SK-N-SH (cell line): ENCODE data around the gene DENND1A. TPM values are rescaled to one million over a fixed set of nuclear protein-coding genes. Genes with fewer than 3 reads are reported as not detected.

Experiments used
- CTCF ChIA-PET: fragments of 300-600, 350-600 bp; formaldehyde crosslinking; extraction: SDS; loops from one replicate; lab custom pipeline; 2021; lab: Yijun Ruan, JAX
- POLR2A ChIA-PET: fragments of 350-600 bp; sonication (Branson Sonifier 250); formaldehyde crosslinking; extraction: SDS; loops from one replicate; lab custom pipeline; 2020; ENCODE audit warnings: antibody characterized with exemption, inconsistent platforms; lab: Yijun Ruan, JAX
- DNase-seq: peaks from one replicate; pipeline ENCODE4 v3.0.0; 2012
- H2AFZ ChIP-seq: fragments of 200-600 bp; sonication (generic); 2 replicates; pipeline ENCODE4 v1.8.1; 2016; ENCODE audit warnings: antibody characterized with exemption, mild to moderate bottlenecking, low read depth
- H3F3A ChIP-seq: fragments of 200-600 bp; sonication (generic); replicated peaks from 2 replicates; pipeline ENCODE3; 2016; ENCODE audit warnings: antibody characterized with exemption, mild to moderate bottlenecking; ENCODE audit not compliant: insufficient read depth
- H3K27ac ChIP-seq, 2 experiments: fragments of 200-500 bp in 1 of 2; fragments of 200-600 bp in 1 of 2; sonication (Bioruptor generic) in 1 of 2; sonication (generic), shearing (Covaris generic) in 1 of 2; 2 replicates each; pipeline versions ENCODE4 v1.5.1 to v1.6.1; 2014 to 2016; ENCODE audit warnings: low read depth in 2 of 2, inconsistent platforms in 1 of 2, low read length in 1 of 2, mild to moderate bottlenecking in 1 of 2, mixed read lengths in 1 of 2
- H3K27me3 ChIP-seq: fragments of 200-600 bp; sonication (generic), shearing (Covaris generic); 2 replicates; pipeline ENCODE4 v1.6.1; 2016; ENCODE audit warnings: mixed run types; ENCODE audit not compliant: insufficient read depth
- H3K36me3 ChIP-seq, 2 experiments: fragments of 200-500 bp in 1 of 2; fragments of 200-600 bp in 1 of 2; sonication (Bioruptor generic) in 1 of 2; sonication (generic) in 1 of 2; replicated peaks in 1 of 2; 2 replicates each; pipeline versions ENCODE3 to v1.5.1; 2014 to 2016; ENCODE audit warnings: low read length in 1 of 2, mild to moderate bottlenecking in 1 of 2; ENCODE audit not compliant: insufficient read depth in 2 of 2, control insufficient read depth in 1 of 2
- H3K4me1 ChIP-seq, 2 experiments: fragments of 200-500 bp in 1 of 2; fragments of 200-600 bp in 1 of 2; sonication (Bioruptor generic) in 1 of 2; sonication (generic), shearing (Covaris generic) in 1 of 2; 2 replicates each; pipeline versions ENCODE4 v1.5.1 to v1.6.1; 2014 to 2016; ENCODE audit warnings: low read depth in 1 of 2, low read length in 1 of 2, mixed run types in 1 of 2; ENCODE audit not compliant: insufficient read depth in 2 of 2, control insufficient read depth in 1 of 2
- H3K4me2 ChIP-seq: fragments of 200-600 bp; sonication (generic), shearing (Covaris generic); 2 replicates; pipeline ENCODE4 v1.6.1; 2017; ENCODE audit warnings: mixed run types
- H3K4me3 ChIP-seq, 2 experiments: fragments of 200-500 bp in 1 of 2; fragments of 200-600 bp in 1 of 2; sonication (Bioruptor generic) in 1 of 2; sonication (generic), shearing (Covaris generic) in 1 of 2; 2 replicates each; pipeline versions ENCODE4 v1.5.1 to v1.8.1; 2014 to 2016; ENCODE audit warnings: low read depth in 2 of 2, inconsistent platforms in 1 of 2, low read length in 1 of 2, mild to moderate bottlenecking in 1 of 2, mixed read lengths in 1 of 2, moderate library complexity in 1 of 2
- H3K79me2 ChIP-seq: fragments of 200-600 bp; sonication (generic); 2 replicates; pipeline ENCODE4 v1.8.1; 2017; ENCODE audit warnings: mild to moderate bottlenecking; ENCODE audit not compliant: insufficient read depth
- H3K9ac ChIP-seq: fragments of 200-600 bp; sonication (generic); 2 replicates; pipeline ENCODE4 v1.6.1; 2017; ENCODE audit warnings: mixed run types
- H3K9me2 ChIP-seq: fragments of 200-600 bp; sonication (generic); 2 replicates; pipeline ENCODE4 v1.6.1; 2017; ENCODE audit warnings: mixed run types
- H3K9me3 ChIP-seq: fragments of 200-600 bp; sonication (generic); 2 replicates; pipeline ENCODE4 v1.6.1; 2017; ENCODE audit warnings: mixed run types, mild to moderate bottlenecking, moderate library complexity
- H4K20me1 ChIP-seq: fragments of 200-600 bp; sonication (generic); 2 replicates; pipeline ENCODE4 v1.6.1; 2017; ENCODE audit warnings: mild to moderate bottlenecking, mixed run types; ENCODE audit not compliant: insufficient read depth
- EZH2phosphoT487 ChIP-seq: fragments of 200-600 bp; sonication (generic); IDR thresholded peaks from 2 replicates; pipeline ENCODE4 v1.6.1; 2017; ENCODE audit warnings: low read depth, mixed run types, mild to moderate bottlenecking, antibody characterized with exemption, moderate library complexity, borderline replicate concordance
- FOXM1 ChIP-seq: IDR thresholded peaks from 2 replicates; pipeline ENCODE4 v1.4.0; 2012; ENCODE audit warnings: low read depth, mild to moderate bottlenecking
- MAX ChIP-seq: IDR thresholded peaks from 2 replicates; pipeline ENCODE4 v1.4.0; 2012; ENCODE audit warnings: low read depth
- MXI1 ChIP-seq: IDR thresholded peaks from 2 replicates; pipeline ENCODE4 v1.6.1; 2012; ENCODE audit warnings: mild to moderate bottlenecking, low read depth, low read length, improper control_type of control experiment
- POLR2AphosphoS5 ChIP-seq: IDR thresholded peaks from 2 replicates; pipeline ENCODE4 v1.6.1; 2012; ENCODE audit warnings: low read depth, low read length
- RAD21 ChIP-seq: IDR thresholded peaks from 2 replicates; pipeline ENCODE4 v1.6.1; 2012; ENCODE audit warnings: mild to moderate bottlenecking, low read length
- RCOR1 ChIP-seq: fragments of 150-350 bp; IDR thresholded peaks from 2 replicates; pipeline ENCODE4 v1.6.1; 2017; ENCODE audit warnings: antibody characterized with exemption, low read length
- RXRA ChIP-seq: IDR thresholded peaks from 2 replicates; pipeline ENCODE4 v1.4.0; 2012; ENCODE audit warnings: low read depth, mild to moderate bottlenecking, borderline replicate concordance
- SMC3 ChIP-seq: IDR thresholded peaks from 2 replicates; pipeline ENCODE4 v1.6.1; 2012; ENCODE audit warnings: low read depth, low read length, improper control_type of control experiment
- TAF1 ChIP-seq: IDR thresholded peaks from 2 replicates; pipeline ENCODE4 v1.6.1; 2012; ENCODE audit warnings: low read depth, mild to moderate bottlenecking, low read length, moderate library complexity, borderline replicate concordance
- TCF12 ChIP-seq: IDR thresholded peaks from 2 replicates; pipeline ENCODE4 v1.4.0; 2012
- USF1 ChIP-seq: IDR thresholded peaks from 2 replicates; pipeline ENCODE4 v1.4.0; 2012; ENCODE audit warnings: low read depth, borderline replicate concordance
- YY1 ChIP-seq: IDR thresholded peaks from 2 replicates; pipeline ENCODE4 v1.4.0; 2012; ENCODE audit warnings: low read depth, mild to moderate bottlenecking
- ZBTB33 ChIP-seq: IDR thresholded peaks from 2 replicates; pipeline ENCODE4 v1.4.0; 2012; ENCODE audit warnings: low read depth, borderline replicate concordance
- WGBS: methylation state at CpG from one replicate; pipeline ENCODE4 v1.1.6; 2017; ENCODE audit warnings: low lambda C conversion rate; 5-methylcytosine and 5-hydroxymethylcytosine counted together
- polyA plus RNA-seq, 3 experiments: library from polyadenylated mRNA; depleted of rRNA; stranded (reverse); fragments of >200 nt; gene quantifications; 2 replicates each; pipeline ENCODE4 v1.2.3, GENCODE V29; 2012
- TF ChIP-seq, protein P1 (sequence below): fragments of 150-350 bp; IDR thresholded peaks from 2 replicates; pipeline ENCODE4 v1.6.1; 2017; ENCODE audit warnings: antibody characterized with exemption, low read length, low read depth, borderline replicate concordance
- TF ChIP-seq, protein P2 (sequence below): fragments of 200-600 bp; sonication (generic); IDR thresholded peaks from 2 replicates; pipeline ENCODE4 v1.6.1; 2017; ENCODE audit warnings: antibody characterized with exemption, mild to moderate bottlenecking, moderate library complexity

Gene DENND1A
- polyA plus RNA-seq, 1 of the 3 experiments (the other 2 are of a cell fraction), result 25.4 TPM

GRCh38 chr9:123654994-123655637, 274.8 kb downstream of the DENND1A start:
- TF ChIP-seq YY1 (no peak), RAD21 (no peak), MXI1 (no peak), RXRA (no peak), USF1 (no peak), RCOR1 (no peak), TAF1 (no peak), SMC3 (no peak), TCF12 (no peak), MAX (no peak), EZH2phosphoT487 (no peak), FOXM1 (no peak)
- TF ChIP-seq, protein P1, sequence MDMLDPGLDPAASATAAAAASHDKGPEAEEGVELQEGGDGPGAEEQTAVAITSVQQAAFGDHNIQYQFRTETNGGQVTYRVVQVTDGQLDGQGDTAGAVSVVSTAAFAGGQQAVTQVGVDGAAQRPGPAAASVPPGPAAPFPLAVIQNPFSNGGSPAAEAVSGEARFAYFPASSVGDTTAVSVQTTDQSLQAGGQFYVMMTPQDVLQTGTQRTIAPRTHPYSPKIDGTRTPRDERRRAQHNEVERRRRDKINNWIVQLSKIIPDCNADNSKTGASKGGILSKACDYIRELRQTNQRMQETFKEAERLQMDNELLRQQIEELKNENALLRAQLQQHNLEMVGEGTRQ, result no peak
- Histone ChIP-seq H4K20me1 (no peaks in the 10 kb centered on the region), H3K9me2 (no peaks in the 10 kb centered on the region), H3K4me1 (no peaks in the 10 kb centered on the region; a peak in 1 of 4 replicates), H3K79me2 (no peaks in the 10 kb centered on the region), H3K27ac (no peak overlapping the region), H3K27me3 (no peaks in the 10 kb centered on the region), H3F3A (no peaks in the 10 kb centered on the region), H3K36me3 (peaks cover 0 to 7% of the 10 kb centered on the region in 2 experiments), H2AFZ (no peak overlapping the region), H3K9ac (no peak overlapping the region), H3K9me3 (no peaks in the 10 kb centered on the region), H3K4me3 (no peak overlapping the region), H3K4me2 (no peak overlapping the region)
- no peak for DNase-seq
- ChIA-PET POLR2A (no interaction called here), CTCF (no interaction called here)
- WGBS, result 94% methylated on average over 12 of the region's 12 CpGs

DNA sequence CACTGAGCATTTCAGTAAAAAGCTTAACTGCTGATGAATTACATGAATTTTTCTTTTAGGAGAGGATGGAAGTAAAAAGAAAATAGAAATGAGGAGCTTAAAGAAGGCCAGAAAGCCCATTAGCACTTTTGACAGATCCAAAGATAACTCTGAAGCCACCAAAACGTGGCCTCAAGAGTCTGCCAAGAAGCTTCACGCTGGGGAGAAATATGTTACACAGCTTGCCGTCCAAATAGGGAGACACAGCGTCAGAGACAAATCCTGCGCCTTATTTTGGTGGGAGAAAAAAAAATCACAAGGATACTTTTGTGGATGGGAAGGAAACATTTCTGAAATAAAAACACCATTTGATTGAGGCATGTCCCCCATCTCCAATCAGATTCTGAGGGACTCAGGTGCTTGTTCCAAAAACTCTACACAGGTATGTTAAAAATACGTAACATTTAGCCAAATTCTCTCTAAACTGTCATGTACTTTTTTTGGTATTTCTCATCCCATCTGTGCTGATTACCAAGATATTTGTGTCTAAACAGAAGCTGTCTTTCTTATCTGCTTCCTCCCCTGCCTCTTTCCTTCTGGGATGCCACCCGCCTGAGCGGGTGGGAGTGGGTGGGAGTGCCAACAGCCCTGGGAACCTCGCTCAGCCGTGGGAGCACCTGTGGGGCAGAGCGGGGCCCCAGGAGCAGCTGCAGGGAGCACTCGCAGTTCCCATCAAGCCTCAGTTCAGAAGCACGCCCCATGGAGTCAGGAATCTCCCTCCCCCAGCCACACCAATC, 275.5 kb downstream of the DENND1A start:
- H3K4me2 ChIP-seq, result no peak overlapping the region
- 92% methylated on average over 13 of the region's 13 CpGs for WGBS
- H3K36me3 ChIP-seq, result peaks cover 0 to 7% of the 10 kb centered on the region in 2 experiments
- TF ChIP-seq POLR2AphosphoS5 (no peak), FOXM1 (no peak), MAX (no peak), USF1 (no peak), SMC3 (no peak), ZBTB33 (no peak), TAF1 (no peak)
- TF ChIP-seq, protein P2, sequence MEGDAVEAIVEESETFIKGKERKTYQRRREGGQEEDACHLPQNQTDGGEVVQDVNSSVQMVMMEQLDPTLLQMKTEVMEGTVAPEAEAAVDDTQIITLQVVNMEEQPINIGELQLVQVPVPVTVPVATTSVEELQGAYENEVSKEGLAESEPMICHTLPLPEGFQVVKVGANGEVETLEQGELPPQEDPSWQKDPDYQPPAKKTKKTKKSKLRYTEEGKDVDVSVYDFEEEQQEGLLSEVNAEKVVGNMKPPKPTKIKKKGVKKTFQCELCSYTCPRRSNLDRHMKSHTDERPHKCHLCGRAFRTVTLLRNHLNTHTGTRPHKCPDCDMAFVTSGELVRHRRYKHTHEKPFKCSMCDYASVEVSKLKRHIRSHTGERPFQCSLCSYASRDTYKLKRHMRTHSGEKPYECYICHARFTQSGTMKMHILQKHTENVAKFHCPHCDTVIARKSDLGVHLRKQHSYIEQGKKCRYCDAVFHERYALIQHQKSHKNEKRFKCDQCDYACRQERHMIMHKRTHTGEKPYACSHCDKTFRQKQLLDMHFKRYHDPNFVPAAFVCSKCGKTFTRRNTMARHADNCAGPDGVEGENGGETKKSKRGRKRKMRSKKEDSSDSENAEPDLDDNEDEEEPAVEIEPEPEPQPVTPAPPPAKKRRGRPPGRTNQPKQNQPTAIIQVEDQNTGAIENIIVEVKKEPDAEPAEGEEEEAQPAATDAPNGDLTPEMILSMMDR, result no peak
- no peaks in the 10 kb centered on the region; a peak in 1 of 4 replicates for H3K4me1 ChIP-seq
- no peak overlapping the region for H3K27ac ChIP-seq
- no peaks in the 10 kb centered on the region for H3K9me2 ChIP-seq
- H3K79me2 ChIP-seq, result no peaks in the 10 kb centered on the region
- POLR2A ChIA-PET, result no interaction called here
- DNase-seq, result no peak
- no peak overlapping the region for H2AFZ ChIP-seq
- CTCF ChIA-PET, result interaction anchor here (0.7 kb wide), 1 partner anchor 10 kb away, joined by 3 read pairs; no protein-coding TSS in a partner anchor
- H3K9me3 ChIP-seq, result no peaks in the 10 kb centered on the region
- no peaks in the 10 kb centered on the region for H3K27me3 ChIP-seq
- no peak overlapping the region for H3K4me3 ChIP-seq
- H3K9ac ChIP-seq, result no peak overlapping the region
- no peaks in the 10 kb centered on the region for H3F3A ChIP-seq
- no peaks in the 10 kb centered on the region for H4K20me1 ChIP-seq
